Activated naive CD8-positive, alpha-beta T cell (primary cell): ENCODE results near the gene KCNQ2.

Source experiments
- H3K27ac Mint-ChIP-seq: one replicate; pipeline ENCODE4 v1.8.0; 2021; ENCODE audit warnings: mixed read lengths
- H3K27me3 Mint-ChIP-seq: one replicate; pipeline ENCODE4 v1.8.0; 2021; ENCODE audit warnings: mixed read lengths
- H3K36me3 Mint-ChIP-seq: one replicate; pipeline ENCODE4 v1.8.0; 2021; ENCODE audit warnings: mixed read lengths
- H3K4me1 Mint-ChIP-seq: one replicate; pipeline ENCODE4 v1.8.0; 2021; ENCODE audit warnings: low read depth, mixed read lengths
- H3K4me3 Mint-ChIP-seq: one replicate; pipeline ENCODE4 v1.8.0; 2021; ENCODE audit warnings: mild to moderate bottlenecking, mixed read lengths
- H3K9me3 Mint-ChIP-seq: one replicate; pipeline ENCODE4 v1.8.0; 2021; ENCODE audit warnings: low read depth, mixed read lengths

Gene KCNQ2

GRCh38 chr20:63463400-63464288 is 8.8 kb downstream of the KCNQ2 start:
- H3K9me3 Mint-ChIP-seq, result no peaks in the 10 kb centered on the region
- H3K4me3 Mint-ChIP-seq, result no peak overlapping the region
- no peaks in the 10 kb centered on the region for H3K36me3 Mint-ChIP-seq
- no peak overlapping the region for H3K27ac Mint-ChIP-seq
- no peaks in the 10 kb centered on the region for H3K4me1 Mint-ChIP-seq
- peaks cover 14% of the 10 kb centered on the region for H3K27me3 Mint-ChIP-seq

DNA sequence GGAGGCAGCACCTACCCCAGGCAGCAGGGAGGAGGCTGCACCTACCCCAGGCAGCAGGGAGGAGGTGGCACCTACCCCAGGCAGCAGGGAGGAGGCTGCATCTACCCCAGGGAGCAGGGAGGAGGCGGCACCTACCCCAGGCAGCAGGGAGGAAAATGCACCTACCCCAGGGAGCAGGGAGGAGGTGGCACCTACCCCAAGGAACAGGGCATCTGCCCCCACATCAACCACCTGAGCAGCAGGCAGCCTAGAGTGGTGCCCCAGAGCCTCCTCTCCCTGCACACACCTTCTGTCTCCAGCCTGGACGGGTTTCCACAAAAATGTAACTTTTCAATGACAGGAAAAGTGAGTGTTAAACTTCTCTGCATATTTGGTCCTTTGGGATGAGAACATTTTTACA is 10.2 kb downstream of the KCNQ2 start:
- Mint-ChIP-seq H3K4me3 (no peak overlapping the region), H3K4me1 (no peaks in the 10 kb centered on the region), H3K36me3 (no peaks in the 10 kb centered on the region), H3K9me3 (no peaks in the 10 kb centered on the region), H3K27ac (no peak overlapping the region), H3K27me3 (peaks cover 12% of the 10 kb centered on the region)

GRCh38 chr20:63461104-63461763 is 11.2 kb downstream of the KCNQ2 start:
- no peaks in the 10 kb centered on the region for H3K4me1 Mint-ChIP-seq
- H3K36me3 Mint-ChIP-seq, result no peaks in the 10 kb centered on the region
- no peaks in the 10 kb centered on the region for H3K9me3 Mint-ChIP-seq
- H3K27ac Mint-ChIP-seq, result no peak overlapping the region
- H3K4me3 Mint-ChIP-seq, result no peak overlapping the region
- peaks cover 10% of the 10 kb centered on the region for H3K27me3 Mint-ChIP-seq

DNA sequence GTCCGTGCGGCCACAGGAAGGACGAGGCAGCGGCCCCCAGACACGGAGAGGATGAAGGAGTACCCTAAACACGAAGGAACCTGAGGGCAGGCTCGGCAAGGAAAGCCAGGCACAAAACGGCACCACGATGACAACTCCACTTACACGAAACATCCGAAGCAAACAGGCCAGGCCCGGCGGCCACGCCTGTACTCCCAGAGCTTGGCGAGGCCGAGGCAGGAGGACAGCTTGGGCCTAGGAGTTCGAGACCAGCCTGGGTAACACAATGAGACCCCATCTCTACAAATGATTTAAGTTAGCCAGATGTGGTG is 13.4 kb downstream of the KCNQ2 start:
- Mint-ChIP-seq H3K4me1 (peaks cover 4% of the 10 kb centered on the region), H3K36me3 (no peaks in the 10 kb centered on the region), H3K4me3 (no peak overlapping the region), H3K27ac (no peak overlapping the region), H3K9me3 (no peaks in the 10 kb centered on the region), H3K27me3 (peaks cover 13% of the 10 kb centered on the region)

GRCh38 chr20:63458170-63459069 is 14.0 kb downstream of the KCNQ2 start:
- no peaks in the 10 kb centered on the region for H3K9me3 Mint-ChIP-seq
- H3K4me1 Mint-ChIP-seq, result peaks cover 6% of the 10 kb centered on the region
- no peak overlapping the region for H3K27ac Mint-ChIP-seq
- no peak overlapping the region for H3K4me3 Mint-ChIP-seq
- H3K27me3 Mint-ChIP-seq, result peaks cover 13% of the 10 kb centered on the region
- H3K36me3 Mint-ChIP-seq, result no peaks in the 10 kb centered on the region

GRCh38 chr20:63457737-63458136 is 14.7 kb downstream of the KCNQ2 start:
- H3K27ac Mint-ChIP-seq, result no peak overlapping the region
- H3K4me3 Mint-ChIP-seq, result no peak overlapping the region
- H3K4me1 Mint-ChIP-seq, result peaks cover 6% of the 10 kb centered on the region
- peaks cover 10% of the 10 kb centered on the region for H3K27me3 Mint-ChIP-seq
- H3K9me3 Mint-ChIP-seq, result no peaks in the 10 kb centered on the region
- no peaks in the 10 kb centered on the region for H3K36me3 Mint-ChIP-seq

- Mint-ChIP-seq H3K27me3 (peaks cover 7% of the 10 kb centered on the region), H3K27ac (no peak overlapping the region), H3K9me3 (no peaks in the 10 kb centered on the region), H3K36me3 (no peaks in the 10 kb centered on the region), H3K4me1 (peaks cover 6% of the 10 kb centered on the region), H3K4me3 (no peak overlapping the region)
Observed at GRCh38 chr20:63456429-63457284, 15.8 kb downstream of the KCNQ2 start.

DNA sequence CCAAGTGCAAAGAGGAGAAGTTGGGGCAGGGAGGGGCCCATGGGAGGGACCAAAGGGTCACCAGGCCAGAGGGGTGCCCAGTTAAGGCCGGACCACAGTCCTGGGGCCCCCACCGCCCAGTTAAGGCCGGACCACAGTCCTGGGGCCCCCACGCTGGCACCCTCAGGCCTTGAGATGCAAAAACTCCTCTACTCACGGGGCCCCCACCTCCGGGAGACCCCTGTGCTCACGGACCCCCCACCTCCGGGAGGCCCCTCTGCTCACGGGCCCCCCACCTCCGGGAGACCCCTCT is 16.9 kb downstream of the KCNQ2 start:
- Mint-ChIP-seq H3K27ac (no peak overlapping the region), H3K36me3 (no peaks in the 10 kb centered on the region), H3K4me3 (no peak overlapping the region), H3K4me1 (peaks cover 6% of the 10 kb centered on the region), H3K27me3 (peaks cover 4% of the 10 kb centered on the region), H3K9me3 (no peaks in the 10 kb centered on the region)

GRCh38 chr20:63454731-63455567 is 17.5 kb downstream of the KCNQ2 start:
- no peak overlapping the region for H3K27ac Mint-ChIP-seq
- no peaks in the 10 kb centered on the region for H3K9me3 Mint-ChIP-seq
- no peak overlapping the region for H3K4me3 Mint-ChIP-seq
- H3K27me3 Mint-ChIP-seq, result peaks cover 4% of the 10 kb centered on the region
- H3K36me3 Mint-ChIP-seq, result no peaks in the 10 kb centered on the region
- H3K4me1 Mint-ChIP-seq, result peaks cover 6% of the 10 kb centered on the region

- Mint-ChIP-seq H3K4me1 (peaks cover 6% of the 10 kb centered on the region), H3K27me3 (peaks cover 4% of the 10 kb centered on the region), H3K27ac (no peak overlapping the region), H3K9me3 (no peaks in the 10 kb centered on the region), H3K4me3 (no peak overlapping the region), H3K36me3 (no peaks in the 10 kb centered on the region)
Observed at GRCh38 chr20:63452821-63453523, 19.5 kb downstream of the KCNQ2 start.

DNA sequence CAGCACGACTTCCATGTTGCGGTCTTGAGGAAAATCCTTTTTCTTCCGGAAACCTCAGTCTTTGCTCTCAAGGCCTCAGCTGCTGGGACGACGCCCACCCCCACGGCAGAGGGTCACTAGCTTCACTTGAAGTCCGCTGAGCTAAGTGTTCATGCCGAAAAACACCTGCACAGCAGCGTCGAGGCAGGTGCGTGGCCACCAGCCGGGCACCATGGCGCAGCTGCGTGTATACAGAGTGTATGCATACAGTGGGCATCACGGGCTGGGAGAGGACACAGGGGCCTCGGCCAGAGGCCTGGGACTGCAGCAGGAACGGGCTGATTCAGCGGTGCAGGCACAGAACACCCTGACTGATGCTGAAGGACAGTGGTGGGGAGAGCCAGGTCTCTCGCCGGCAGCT is 20.1 kb downstream of the KCNQ2 start:
- Mint-ChIP-seq H3K4me3 (no peak overlapping the region), H3K4me1 (peaks cover 6% of the 10 kb centered on the region), H3K36me3 (no peaks in the 10 kb centered on the region), H3K27ac (no peak overlapping the region), H3K9me3 (no peaks in the 10 kb centered on the region), H3K27me3 (peaks cover 5% of the 10 kb centered on the region)

DNA sequence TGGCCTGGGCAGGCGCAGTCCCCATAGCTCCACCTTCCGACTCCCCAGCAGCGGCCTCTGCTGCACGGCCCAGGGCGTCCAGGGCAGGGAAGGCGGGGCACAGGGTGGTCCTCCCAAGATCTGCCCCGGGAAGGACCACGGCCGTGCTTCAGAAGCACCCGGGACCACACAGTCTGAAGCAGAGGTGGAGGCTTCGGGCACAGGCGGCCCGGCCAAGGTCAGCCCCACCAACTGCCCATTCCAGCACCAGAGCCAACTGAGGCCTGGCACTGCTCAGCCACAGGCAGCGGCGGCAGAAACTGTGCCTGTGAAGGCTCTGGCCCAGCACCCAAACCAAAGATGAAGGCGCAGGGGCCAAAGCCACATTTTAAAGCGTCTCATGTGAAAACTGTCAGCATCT is 20.6 kb downstream of the KCNQ2 start:
- Mint-ChIP-seq H3K4me1 (peaks cover 6% of the 10 kb centered on the region), H3K27me3 (peaks cover 8% of the 10 kb centered on the region), H3K9me3 (no peaks in the 10 kb centered on the region), H3K36me3 (no peaks in the 10 kb centered on the region), H3K4me3 (no peak overlapping the region), H3K27ac (no peak overlapping the region)
